Right lobe of liver (tissue), 6 donors: ENCODE results near the gene GNB5. TPM values are rescaled to one million over a fixed set of nuclear protein-coding genes. Genes with fewer than 3 reads are reported as not detected.

Source experiments
- ATAC-seq, 4 donors: fragments of 200-7000 bp; cut with Tn5 transposase; one replicate each; pipeline ENCODE4 v1.9.1; 2020; ENCODE audit warnings: mild to moderate bottlenecking in 4 of 4, moderate library complexity in 4 of 4
- DNase-seq, 3 donors: peaks; one replicate each; pipeline ENCODE4 v3.0.0-alpha.2; 2020
- H3K27ac ChIP-seq, 3 donors: fragments of 200-600 bp; one replicate each; pipeline ENCODE4 v1.8.0; 2022
- H3K27me3 ChIP-seq, 2 donors: fragments of 200-600 bp; one replicate each; pipeline ENCODE4 v1.8.0; 2022
- H3K36me3 ChIP-seq, 4 donors: fragments of 200-600 bp; sonication (generic) in 1 of 4; one replicate each; pipeline versions ENCODE4 v1.5.1 to v1.8.0; 2017 to 2022; ENCODE audit warnings: control low read depth in 1 of 4
- H3K4me1 ChIP-seq, 4 donors: fragments of 200-600 bp; sonication (generic) in 1 of 4; one replicate each; pipeline versions ENCODE4 v1.5.1 to v1.8.0; 2017 to 2022; ENCODE audit warnings: control low read depth in 1 of 4
- H3K4me3 ChIP-seq, 3 donors: fragments of 200-600 bp; one replicate each; pipeline ENCODE4 v1.8.0; 2022
- H3K9me3 ChIP-seq, 4 donors: fragments of 200-600 bp; sonication (generic) in 1 of 4; one replicate each; pipeline versions ENCODE4 v1.5.1 to v1.8.0; 2017 to 2022; ENCODE audit warnings: control low read depth in 1 of 4
- CTCF ChIP-seq, 4 donors: fragments of 200-600 bp in 3 of 4; fragments of 450-650 bp in 1 of 4; IDR thresholded peaks; one replicate each; pipeline versions ENCODE4 v1.5.1 to v1.8.0; 2016 to 2022; ENCODE audit warnings: antibody characterized with exemption in 4 of 4, mild to moderate bottlenecking in 2 of 4
- POLR2A ChIP-seq: fragments of 450-650 bp; IDR thresholded peaks from one replicate; pipeline ENCODE4 v1.6.1; 2017; ENCODE audit warnings: antibody characterized with exemption, mild to moderate bottlenecking
- WGBS: methylation state at CpG from one replicate; pipeline ENCODE4 v1.1.6; 2018; ENCODE audit warnings: low coverage, low lambda C conversion rate; ENCODE audit not compliant: insufficient coverage; ENCODE audit errors: missing lambda C conversion rate; 5-methylcytosine and 5-hydroxymethylcytosine counted together
- intact Hi-C, 2 donors: fragments of 100-400 bp; cut with DNase I; formaldehyde crosslinking; loops; one replicate each; pipeline versions ENCODE4 v1.11.2 to v1.14.1; 2022
- total RNA-seq, 6 experiments: library from RNA; depleted of rRNA in 2 of 6; stranded (reverse); fragments of >200 nt in 2 of 6; fragmentation: NEBNext Ultra II Directional in 3 of 6; extraction: Animal tissue kit (Norgen Biotek cat#: 25700) in 3 of 6; gene quantifications; one replicate each; pipeline versions ENCODE4 v1.1.0 to v1.2.4, GENCODE V29; 2016 to 2023
- donor health status: DM: no; HTN: yes; CAD: no.
- donor health status: DM: no; HTN: no; CAD: no.
- donor health status: DM: no; HTN: no; CAD: no.
- donor health status: DM: no; HTN: yes; CAD: no.
- donor health status: DM: no; HTN: yes; CAD: no.

Gene GNB5
- total RNA-seq, 6 experiments from 2014 or later, result 11.1 to 34.5 (median 16.5) TPM

- no peak overlapping the region for H3K27ac ChIP-seq
- ATAC-seq (no peak), DNase-seq (no peak)
- intact Hi-C loops, result no loop called here
- TF ChIP-seq CTCF (IDR thresholded peaks at IDR 0.05) (no peak), POLR2A (no peak)
- WGBS, result 93% methylated on average over 2 of the region's 2 CpGs
- H3K36me3 ChIP-seq, result no peaks in the 10 kb centered on the region
- no peak overlapping the region for H3K4me3 ChIP-seq
- H3K9me3 ChIP-seq, result no peaks in the 10 kb centered on the region
- no peaks in the 10 kb centered on the region for H3K27me3 ChIP-seq
- no peaks in the 10 kb centered on the region for H3K4me1 ChIP-seq
Measured at GRCh38 chr15:52105846-52106245, 85.3 kb downstream of the GNB5 start.

GRCh38 chr15:52104532-52105004 lies 86.6 kb downstream of the GNB5 start:
- no peaks in the 10 kb centered on the region for H3K9me3 ChIP-seq
- no peak overlapping the region for H3K4me3 ChIP-seq
- intact Hi-C loops, result no loop called here
- no peaks in the 10 kb centered on the region for H3K4me1 ChIP-seq
- DNase-seq (no peak), ATAC-seq (no peak)
- no peaks in the 10 kb centered on the region for H3K36me3 ChIP-seq
- no peak overlapping the region for H3K27ac ChIP-seq
- WGBS, result 93% methylated on average over 5 of the region's 5 CpGs
- H3K27me3 ChIP-seq, result no peaks in the 10 kb centered on the region
- TF ChIP-seq POLR2A, result no peak
- TF ChIP-seq CTCF (IDR thresholded peaks at IDR 0.05), result no peak

GRCh38 chr15:52103217-52104207 lies 87.7 kb downstream of the GNB5 start:
- TF ChIP-seq CTCF (IDR thresholded peaks at IDR 0.05) (no peak), POLR2A (no peak)

GRCh38 chr15:52102463-52102862 lies 88.7 kb downstream of the GNB5 start:
- Histone ChIP-seq H3K9me3 (no peaks in the 10 kb centered on the region), H3K27me3 (no peaks in the 10 kb centered on the region), H3K4me3 (no peak overlapping the region), H3K36me3 (no peaks in the 10 kb centered on the region), H3K4me1 (no peaks in the 10 kb centered on the region), H3K27ac (no peak overlapping the region)
- intact Hi-C loops, result no loop called here
- no peak for TF ChIP-seq CTCF (IDR thresholded peaks at IDR 0.05)
- no peak for TF ChIP-seq POLR2A
- DNase-seq (no peak), ATAC-seq (no peak)
- 90% methylated on average over 2 of the region's 2 CpGs for WGBS

More at GRCh38 chr15:52103217-52104207, 87.7 kb downstream of the GNB5 start:
- DNase-seq (peak in 1 of 3 donors; percentile 52), ATAC-seq (peak in 3 of 4 donors; percentile 39 to 93 (median 67))
- H3K36me3 ChIP-seq, result no peaks in the 10 kb centered on the region
- WGBS, result 73% methylated on average over 3 of the region's 5 CpGs
- H3K9me3 ChIP-seq, result no peaks in the 10 kb centered on the region
- intact Hi-C loops, result no loop called here
- H3K27me3 ChIP-seq, result no peaks in the 10 kb centered on the region
- H3K27ac ChIP-seq, result no peak overlapping the region
- H3K4me3 ChIP-seq, result no peak overlapping the region
- H3K4me1 ChIP-seq, result no peaks in the 10 kb centered on the region
